GM10266 (cell line): ENCODE data around the gene CYTH4.

Experiments
- DNase-seq: peaks from one replicate; pipeline ENCODE4 v3.0.0; 2012; ENCODE audit errors: extremely low spot score
- TF ChIP-seq, protein P1 (sequence below): IDR thresholded peaks from 2 replicates; pipeline ENCODE4 v1.5.1; 2012; ENCODE audit warnings: mild to moderate bottlenecking, low read depth; ENCODE audit not compliant: control insufficient read depth, insufficient read depth; ENCODE audit errors: missing control alignments

Gene CYTH4

DNA sequence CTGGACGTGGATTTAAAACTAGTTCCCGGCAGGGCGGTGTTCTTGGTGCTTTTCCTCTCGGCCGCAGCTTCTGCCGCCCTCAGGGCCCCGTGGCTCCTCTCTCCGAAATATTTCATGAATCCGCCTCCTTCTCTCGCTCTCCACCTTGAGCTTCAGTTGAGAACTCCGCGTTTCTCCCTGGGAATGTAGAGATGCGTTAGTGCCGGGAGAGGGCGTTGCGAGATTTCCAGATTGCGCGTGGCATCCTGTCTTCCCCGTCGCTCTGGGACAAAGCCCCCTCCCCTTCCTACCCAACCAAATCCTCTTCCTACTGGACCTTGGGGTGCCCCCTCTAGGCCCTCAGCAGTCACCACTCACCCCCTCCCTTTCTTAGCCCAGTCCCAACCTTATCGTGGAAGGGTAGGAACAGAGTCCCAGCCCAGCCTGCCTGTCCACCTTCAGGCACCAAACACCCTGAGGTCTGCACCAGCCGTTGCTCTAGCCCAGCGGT, 22.7 kb upstream of the CYTH4 start:
- no peak for DNase-seq
- TF ChIP-seq, protein P1, sequence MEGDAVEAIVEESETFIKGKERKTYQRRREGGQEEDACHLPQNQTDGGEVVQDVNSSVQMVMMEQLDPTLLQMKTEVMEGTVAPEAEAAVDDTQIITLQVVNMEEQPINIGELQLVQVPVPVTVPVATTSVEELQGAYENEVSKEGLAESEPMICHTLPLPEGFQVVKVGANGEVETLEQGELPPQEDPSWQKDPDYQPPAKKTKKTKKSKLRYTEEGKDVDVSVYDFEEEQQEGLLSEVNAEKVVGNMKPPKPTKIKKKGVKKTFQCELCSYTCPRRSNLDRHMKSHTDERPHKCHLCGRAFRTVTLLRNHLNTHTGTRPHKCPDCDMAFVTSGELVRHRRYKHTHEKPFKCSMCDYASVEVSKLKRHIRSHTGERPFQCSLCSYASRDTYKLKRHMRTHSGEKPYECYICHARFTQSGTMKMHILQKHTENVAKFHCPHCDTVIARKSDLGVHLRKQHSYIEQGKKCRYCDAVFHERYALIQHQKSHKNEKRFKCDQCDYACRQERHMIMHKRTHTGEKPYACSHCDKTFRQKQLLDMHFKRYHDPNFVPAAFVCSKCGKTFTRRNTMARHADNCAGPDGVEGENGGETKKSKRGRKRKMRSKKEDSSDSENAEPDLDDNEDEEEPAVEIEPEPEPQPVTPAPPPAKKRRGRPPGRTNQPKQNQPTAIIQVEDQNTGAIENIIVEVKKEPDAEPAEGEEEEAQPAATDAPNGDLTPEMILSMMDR, result peak; percentile 65

DNA sequence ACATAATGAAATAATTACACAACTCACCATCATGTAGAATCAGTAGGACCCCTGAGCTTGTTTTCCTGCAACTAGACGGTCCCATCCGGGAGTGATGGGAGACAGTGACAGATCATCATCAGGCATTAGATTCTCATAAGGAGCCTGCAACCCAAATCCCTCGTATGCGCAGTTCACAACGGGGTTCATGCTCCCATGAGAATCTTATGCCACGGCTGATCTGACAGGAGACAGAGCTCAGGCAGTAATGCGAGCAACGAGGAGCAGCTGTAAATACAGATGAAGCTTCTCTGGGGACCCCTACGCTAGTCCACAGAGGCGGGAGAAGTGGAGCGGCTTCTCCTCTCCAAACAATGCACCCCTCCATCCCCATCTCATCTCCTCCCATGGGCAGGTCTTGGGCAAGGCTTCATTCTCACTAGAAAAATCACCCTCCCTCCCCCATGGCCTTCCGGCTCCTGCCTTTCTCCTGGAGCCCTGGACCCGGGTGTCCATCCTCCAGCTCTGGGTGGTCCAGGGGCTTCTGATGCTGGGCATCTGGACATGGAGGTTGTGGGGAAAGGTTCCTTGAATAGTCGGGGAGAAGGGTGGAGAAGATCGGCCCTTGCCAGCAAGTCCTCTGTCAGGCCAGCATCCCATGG, 22.0 kb upstream of the CYTH4 start:
- no peak for DNase-seq
- TF ChIP-seq, protein P1, result no peak

DNA sequence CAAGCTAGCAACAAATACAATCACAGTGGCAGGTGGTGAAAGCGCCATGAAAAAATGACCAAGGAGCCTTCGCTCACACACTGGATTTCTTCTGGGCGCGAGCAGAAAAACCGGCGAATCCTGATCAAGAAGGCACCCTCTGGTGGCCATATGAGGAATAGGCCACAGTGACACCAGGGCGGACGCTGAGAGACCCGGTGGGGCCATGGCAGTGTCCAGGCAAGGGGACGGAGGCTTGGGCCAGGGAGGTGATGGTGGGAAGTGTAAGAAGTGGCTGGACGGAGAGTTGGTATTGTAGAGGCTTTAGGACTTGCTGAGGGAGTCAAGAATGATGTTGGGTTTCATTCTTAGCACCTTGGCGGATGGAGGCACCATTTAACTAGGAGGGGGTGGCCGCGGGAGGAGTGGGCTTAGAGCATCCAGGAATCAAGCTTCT, 21.4 kb upstream of the CYTH4 start:
- DNase-seq, result peak; percentile 69
- TF ChIP-seq, protein P1, result peak; percentile 81

DNA sequence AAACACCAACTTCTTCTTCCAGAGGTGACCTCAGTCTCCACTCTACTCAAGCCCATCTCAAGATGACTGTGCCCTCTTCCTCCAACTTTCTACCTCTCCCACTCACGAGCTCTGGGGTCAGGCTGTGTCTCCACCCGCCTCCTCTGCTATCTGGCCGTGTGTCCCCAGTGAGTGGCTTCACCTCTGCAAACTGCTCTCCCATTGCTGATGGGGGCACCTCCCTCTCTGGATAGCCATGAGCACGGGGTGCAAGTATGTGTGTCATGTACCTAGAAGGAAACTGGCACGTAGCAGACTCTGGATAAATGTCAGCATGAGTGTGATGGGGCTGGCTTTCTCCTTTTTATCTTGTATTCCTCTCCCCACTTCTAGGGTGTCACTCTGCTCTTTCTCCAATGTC, 20.0 kb upstream of the CYTH4 start:
- no peak for DNase-seq
- TF ChIP-seq, protein P1, result no peak

DNA sequence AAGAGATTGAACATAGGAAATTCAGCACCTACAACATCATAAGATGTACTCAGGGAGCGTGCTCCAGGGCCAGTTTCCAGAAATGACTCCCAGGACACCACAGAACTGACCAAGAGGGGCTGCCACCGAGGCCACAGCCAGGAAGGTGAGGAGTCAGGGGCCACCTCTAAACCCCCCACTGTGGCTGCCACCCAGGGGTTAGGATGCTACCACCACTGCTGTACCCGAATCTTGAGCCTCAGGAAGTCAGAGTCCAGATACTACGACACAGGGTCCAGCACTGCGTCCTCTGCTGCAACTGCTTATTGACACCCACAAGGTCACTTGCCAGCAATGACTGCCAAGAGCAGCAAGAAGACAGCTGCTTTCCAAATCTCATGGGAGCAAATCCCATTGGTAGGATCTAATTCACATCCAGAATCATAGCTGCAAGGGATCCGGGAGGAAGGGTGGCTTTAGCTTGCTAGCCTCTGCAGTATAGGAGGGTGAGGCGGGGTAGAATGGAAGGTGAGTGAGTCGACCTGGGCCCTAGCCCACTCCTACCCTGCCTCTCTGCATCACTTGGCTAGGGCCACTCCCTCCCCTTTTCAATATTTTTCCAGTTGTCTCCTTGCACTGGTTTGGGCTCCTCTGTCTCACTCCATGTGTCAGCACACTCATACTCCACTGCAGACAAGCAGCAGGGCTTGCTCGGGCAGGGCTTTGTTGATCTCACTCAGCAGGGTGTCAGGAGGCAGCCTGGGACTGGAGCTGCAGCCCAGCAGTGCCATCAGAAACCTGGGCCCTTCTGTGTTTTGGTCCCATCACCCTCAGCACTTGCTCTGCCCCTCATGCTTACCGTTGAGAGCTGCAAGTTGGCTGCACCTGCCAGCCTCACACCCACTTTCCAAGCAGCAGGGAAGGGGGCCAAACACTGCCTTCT, 18.1 kb upstream of the CYTH4 start:
- DNase-seq, result no peak
- TF ChIP-seq, protein P1, result no peak

DNA sequence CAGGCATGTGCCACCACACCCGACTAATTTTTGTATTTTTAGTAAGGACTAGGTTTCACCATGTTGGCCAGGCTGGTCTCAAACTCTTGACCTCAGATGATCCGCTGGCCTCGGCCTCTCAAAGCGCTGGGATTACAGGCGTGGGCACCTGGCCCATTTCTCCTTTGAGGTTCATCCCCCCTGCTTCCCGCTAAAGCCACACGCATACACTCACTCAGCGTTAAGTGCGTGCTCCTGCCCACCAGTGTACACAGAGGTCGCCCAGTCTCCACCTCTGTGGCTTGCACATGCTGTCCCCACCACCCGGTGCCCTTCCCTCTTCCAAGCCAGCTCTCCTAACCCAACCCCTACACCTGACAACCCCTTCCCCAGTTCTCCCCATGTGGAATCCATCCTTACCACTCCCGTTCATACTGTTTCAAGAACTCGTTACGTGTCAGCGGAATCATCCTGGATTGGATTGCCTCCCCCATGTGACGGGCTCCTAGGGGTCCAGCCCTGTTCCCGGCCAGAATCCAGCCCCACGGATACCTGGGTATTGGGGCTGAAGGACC, 15.7 kb upstream of the CYTH4 start:
- TF ChIP-seq, protein P1, result no peak
- no peak for DNase-seq
